GM19397 (cell line): ENCODE results near the gene OAS2.
"Not testable (repeated sequence)": the region's sequence is repeated elsewhere in the genome, so short reads cannot be mapped to it uniquely, and the experiment has no call there.

Source experiments
- ATAC-seq: cut with Tn5 transposase; IDR thresholded peaks from one replicate; pipeline ENCODE4 v1.9.1; 2021; ENCODE audit warnings: mild to moderate bottlenecking, moderate library complexity; ENCODE audit not compliant: unreplicated experiment

The OAS2 gene

GRCh38 chr12:112979041-112979680 lies 842 bp downstream of the OAS2 start:
- ATAC-seq: peak; percentile 39

DNA sequence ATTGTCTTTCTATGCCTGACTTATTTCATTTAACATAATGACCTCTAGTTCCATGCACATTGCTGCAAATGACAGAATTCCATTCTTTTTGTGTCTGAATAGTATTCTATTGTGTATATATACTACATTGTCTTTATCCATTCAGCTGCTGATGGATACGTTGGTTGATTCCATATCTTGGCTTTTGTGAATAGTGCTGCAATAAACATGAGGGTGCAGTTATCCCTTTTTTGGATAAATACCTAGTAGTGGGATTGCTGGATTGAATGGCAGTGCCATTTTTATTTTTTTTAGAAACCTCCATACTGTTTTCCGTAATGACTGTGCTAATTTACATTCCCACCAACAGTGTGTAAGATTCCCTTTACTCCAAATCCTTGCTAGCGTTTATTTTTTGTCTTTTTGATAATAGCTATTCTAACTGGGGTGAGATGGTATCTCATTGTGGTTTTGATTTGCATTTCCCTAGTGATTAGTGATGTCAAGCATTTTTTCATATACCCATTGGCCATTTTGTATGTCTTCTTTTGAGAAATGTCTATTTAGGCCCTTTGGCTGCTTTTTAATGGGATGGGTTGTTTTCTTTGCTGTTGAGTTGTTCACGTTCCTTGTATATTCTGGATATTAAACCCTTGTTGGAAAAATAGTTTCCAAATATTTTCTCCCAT lies 2.3 kb downstream of the OAS2 start:
- no peak for ATAC-seq

DNA sequence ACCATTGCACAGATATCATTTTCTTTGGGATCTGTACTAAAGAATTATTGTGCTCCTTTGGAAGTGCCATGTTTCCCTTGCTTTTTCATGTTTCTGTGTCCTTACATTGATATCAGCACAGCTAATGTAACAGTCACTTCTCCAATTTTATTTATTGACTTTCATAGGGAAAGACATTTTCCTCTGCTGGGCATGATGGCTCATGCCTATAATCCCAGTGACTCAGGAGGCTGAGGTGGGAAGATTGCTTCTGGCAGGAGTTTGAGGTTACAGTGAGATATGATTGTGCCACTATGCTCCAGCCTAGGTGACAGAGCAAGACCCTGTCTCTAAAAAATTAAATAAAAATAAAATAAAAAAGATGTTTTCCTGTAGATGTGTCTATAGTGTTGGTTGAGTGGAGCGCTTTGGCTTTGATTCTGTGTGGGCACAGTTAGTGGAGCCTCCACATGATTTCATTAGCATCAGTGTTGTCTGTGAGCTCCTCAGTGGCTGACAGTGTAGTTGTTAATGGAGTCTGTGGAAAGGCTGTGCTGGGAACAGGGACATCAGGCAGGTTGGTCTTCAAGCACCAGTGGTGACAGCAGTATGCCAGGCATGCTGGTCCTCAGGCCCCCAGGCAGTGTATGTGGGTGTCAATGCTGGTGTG lies 7.4 kb downstream of the OAS2 start:
- no peak for ATAC-seq

DNA sequence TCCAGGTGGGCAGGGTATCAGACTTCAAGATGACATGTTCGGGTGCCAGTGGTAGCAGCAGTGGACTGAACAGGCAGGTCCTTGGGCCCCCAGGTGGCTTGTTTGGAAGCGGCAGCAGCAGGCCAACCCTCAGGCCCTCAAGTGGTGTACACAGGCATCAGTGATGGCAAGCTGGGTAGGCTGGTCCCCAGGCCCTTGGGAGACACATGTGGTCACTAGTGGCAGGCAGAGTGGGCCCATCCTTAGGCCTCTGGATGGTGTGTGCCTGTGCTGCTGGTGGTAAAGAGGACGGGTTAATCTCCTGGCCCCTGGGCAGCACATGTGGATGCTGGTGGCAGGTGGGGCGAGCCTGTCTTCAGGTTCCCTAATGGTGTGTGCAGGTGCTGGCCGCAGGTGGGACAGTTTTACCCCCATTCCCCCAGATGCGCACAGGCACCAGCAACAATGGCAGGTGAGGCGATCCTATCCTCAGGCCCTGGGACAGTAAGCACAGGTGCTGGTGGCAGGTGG lies 8.0 kb downstream of the OAS2 start:
- no peak for ATAC-seq

- ATAC-seq: no peak
Measured at GRCh38 chr12:112987561-112987960, 9.2 kb downstream of the OAS2 start.

DNA sequence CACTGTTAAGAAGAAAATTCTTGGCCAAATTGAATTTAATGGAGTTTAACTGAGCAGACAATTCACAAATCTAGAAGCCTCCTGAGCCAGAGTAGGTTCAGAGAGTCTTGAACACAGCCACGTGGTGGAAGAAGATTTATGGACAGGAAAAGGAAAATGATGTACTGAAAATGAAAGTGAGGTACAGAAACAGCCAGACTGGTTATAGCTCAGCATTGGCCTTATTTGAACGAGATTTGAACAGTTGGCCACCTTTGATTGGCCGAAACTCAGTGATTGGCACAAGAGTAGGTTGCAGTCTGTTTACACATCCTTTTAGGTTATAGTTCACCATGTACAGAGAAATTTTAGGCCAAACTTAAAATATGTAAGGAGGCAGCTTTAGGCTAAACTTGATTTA lies 9.9 kb downstream of the OAS2 start:
- ATAC-seq: no peak

GRCh38 chr12:112988823-112989385 lies 10.6 kb downstream of the OAS2 start:
- not testable (repeated sequence) for ATAC-seq

- no peak for ATAC-seq
Measured at GRCh38 chr12:112989806-112990205, 11.5 kb downstream of the OAS2 start.

DNA sequence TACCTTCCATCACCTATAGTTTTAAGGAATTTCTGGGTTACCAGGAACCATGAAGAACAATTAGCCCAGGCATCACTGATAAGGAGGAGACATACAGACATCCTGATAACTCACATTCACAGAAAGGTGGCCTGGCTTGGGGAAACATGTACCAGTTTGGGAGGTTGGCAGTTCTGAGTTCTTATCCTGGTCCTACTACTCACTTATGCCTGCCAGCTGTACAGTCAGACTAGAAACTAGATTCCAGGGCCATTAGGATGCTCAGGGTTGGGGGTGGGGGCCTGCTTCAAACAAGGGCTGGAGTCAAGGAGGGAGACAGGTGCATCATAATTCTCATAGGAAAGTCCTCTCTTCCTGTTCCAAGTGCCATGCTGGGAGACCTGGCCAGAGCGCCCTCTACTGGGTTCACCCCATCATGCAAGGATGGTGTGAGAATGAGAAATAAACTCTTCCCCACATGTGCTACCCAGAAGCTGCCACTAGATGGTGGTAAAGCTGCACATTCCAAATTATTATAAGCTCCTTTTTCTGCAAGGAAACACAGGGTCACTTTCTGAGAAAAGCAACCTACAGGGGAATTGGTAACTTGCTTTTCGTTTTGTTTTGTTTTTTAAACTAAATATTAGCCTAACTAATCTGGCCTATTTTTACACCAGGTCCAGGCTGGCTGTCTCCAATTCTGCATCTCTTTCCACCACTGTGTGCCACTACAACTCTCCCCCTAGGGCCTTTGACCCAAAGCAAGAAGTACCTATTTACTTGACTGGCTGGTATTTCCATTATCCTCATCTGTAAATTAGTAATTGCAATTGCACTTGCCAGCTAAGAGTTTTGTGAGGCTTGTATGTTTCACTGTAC lies 14.5 kb downstream of the OAS2 start:
- no peak for ATAC-seq

- ATAC-seq: no peak
Measured at GRCh38 chr12:112995008-112995407, 16.7 kb downstream of the OAS2 start.

GRCh38 chr12:112996501-112996900 lies 18.2 kb downstream of the OAS2 start:
- no peak for ATAC-seq

DNA sequence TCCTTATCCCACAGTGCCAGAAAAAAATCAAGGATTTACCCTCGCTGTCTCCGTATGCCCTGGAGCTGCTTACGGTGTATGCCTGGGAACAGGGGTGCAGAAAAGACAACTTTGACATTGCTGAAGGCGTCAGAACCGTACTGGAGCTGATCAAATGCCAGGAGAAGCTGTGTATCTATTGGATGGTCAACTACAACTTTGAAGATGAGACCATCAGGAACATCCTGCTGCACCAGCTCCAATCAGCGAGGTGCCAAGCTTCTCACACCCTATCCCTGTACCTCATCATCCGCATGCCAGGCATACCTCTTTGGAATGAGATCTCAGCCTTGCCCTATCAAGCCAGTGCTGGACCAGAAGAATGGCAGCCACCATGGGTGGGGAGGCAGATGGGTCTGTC lies 19.2 kb downstream of the OAS2 start:
- ATAC-seq: no peak

- ATAC-seq: peak; percentile 70
Measured at GRCh38 chr12:112998987-112999767, 20.9 kb downstream of the OAS2 start.

GRCh38 chr12:113000433-113000832 lies 22.1 kb downstream of the OAS2 start:
- no peak for ATAC-seq

- no peak for ATAC-seq
Measured at GRCh38 chr12:113002155-113002554, 23.8 kb downstream of the OAS2 start.

- no peak for ATAC-seq
Measured at GRCh38 chr12:113002676-113003075, 24.4 kb downstream of the OAS2 start.

DNA sequence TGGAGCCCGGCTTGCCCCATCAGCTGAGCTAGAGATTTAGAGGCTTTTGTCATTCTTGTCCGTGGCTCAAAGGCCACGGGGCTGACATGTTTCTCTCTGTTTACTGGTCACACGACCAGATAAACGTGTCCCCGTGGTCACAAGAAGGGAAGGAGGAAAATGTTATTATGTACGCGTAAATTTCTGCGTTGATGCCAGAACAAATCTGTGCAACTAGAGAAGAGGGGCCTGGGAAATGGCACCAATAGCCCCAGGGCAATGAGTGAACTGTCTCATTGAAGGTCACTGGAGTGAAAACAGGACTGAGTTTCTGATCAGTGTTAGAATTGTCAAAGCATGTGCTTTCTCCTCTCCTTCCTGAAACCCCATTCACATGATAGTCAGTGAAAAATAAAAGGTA lies 25.3 kb downstream of the OAS2 start:
- ATAC-seq: no peak

DNA sequence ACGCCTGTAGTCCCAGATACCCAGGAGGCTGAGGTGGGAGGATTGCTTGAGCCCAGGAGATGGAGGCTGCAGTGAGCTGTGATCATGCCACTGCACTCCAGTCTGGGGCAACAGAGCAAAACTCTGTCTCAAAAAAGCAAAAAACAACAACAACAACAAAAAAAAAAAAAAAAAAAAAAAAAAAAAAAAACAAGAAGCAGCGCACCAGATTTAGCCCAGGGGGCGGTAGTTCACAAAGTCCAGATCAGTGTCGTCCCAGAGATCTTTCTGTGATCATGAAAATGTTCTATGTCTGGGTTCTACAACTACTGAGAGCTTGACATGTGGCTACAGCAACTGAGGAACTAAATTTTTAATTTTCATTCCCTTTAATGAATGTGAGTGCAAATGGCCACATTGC lies 27.4 kb downstream of the OAS2 start:
- ATAC-seq: no peak

DNA sequence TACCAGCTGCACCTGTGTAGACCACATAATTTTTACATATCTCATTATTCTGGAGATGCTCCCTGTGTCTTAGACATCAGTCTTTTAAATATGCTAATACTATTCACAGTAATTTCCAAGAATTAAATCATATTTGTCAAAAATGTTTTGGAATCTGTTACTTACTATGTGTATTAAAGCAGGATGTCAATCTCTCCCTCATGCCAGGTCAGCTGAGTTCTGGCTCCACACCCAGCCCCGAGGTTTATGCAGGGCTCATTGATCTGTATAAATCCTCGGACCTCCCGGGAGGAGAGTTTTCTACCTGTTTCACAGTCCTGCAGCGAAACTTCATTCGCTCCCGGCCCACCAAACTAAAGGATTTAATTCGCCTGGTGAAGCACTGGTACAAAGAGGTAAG lies 27.9 kb downstream of the OAS2 start:
- no peak for ATAC-seq

GRCh38 chr12:113006641-113007040 lies 28.3 kb downstream of the OAS2 start:
- ATAC-seq: no peak
